GM12891 (cell line): Measurements from ENCODE around the gene FBXO40. TPM values are rescaled to one million over a fixed set of nuclear protein-coding genes. Genes with fewer than 3 reads are reported as not detected.

ENCODE experiments used
- DNase-seq: peaks from one replicate; pipeline ENCODE4 v3.0.0; 2011; ENCODE audit warnings: low spot score; ENCODE audit not compliant: insufficient read length
- FAIRE-seq: peaks from 2 replicates; lab custom pipeline; 2011; peaks lifted over from hg19 to GRCh38; lab: Jason Lieb, UNC
- PAX5 ChIP-seq: IDR thresholded peaks from 2 replicates; pipeline ENCODE4 v1.6.1; 2011; ENCODE audit warnings: low read length, moderate library complexity, mild to moderate bottlenecking; ENCODE audit not compliant: insufficient read depth, severe bottlenecking
- POLR2A ChIP-seq: IDR thresholded peaks from 2 replicates; pipeline ENCODE4 v1.6.1; 2011; ENCODE audit warnings: low read depth, low read length, control low read depth
- POLR2AphosphoS5 ChIP-seq: IDR thresholded peaks from 2 replicates; pipeline ENCODE4 v1.6.1; 2011; ENCODE audit warnings: low read depth, low read length, control low read depth
- POU2F2 ChIP-seq: IDR thresholded peaks from 2 replicates; pipeline ENCODE4 v1.6.1; 2011; ENCODE audit warnings: low read depth, mild to moderate bottlenecking, control low read depth, low read length, moderate library complexity
- SPI1 ChIP-seq: IDR thresholded peaks from 2 replicates; pipeline ENCODE4 v1.6.1; 2011; ENCODE audit warnings: low read depth, low read length, control low read depth
- TAF1 ChIP-seq: IDR thresholded peaks from 2 replicates; pipeline ENCODE4 v1.6.1; 2011; ENCODE audit warnings: low read depth, low read length, control low read depth
- polyA plus RNA-seq: library from polyadenylated mRNA; unstranded; fragments of >200 nt; gene quantifications from one replicate; pipeline ENCODE4 v1.2.1, GENCODE V29; 2012; ENCODE audit warnings: low read depth, missing spikeins, inconsistent platforms; ENCODE audit not compliant: missing spikeins

Gene FBXO40, protein sequence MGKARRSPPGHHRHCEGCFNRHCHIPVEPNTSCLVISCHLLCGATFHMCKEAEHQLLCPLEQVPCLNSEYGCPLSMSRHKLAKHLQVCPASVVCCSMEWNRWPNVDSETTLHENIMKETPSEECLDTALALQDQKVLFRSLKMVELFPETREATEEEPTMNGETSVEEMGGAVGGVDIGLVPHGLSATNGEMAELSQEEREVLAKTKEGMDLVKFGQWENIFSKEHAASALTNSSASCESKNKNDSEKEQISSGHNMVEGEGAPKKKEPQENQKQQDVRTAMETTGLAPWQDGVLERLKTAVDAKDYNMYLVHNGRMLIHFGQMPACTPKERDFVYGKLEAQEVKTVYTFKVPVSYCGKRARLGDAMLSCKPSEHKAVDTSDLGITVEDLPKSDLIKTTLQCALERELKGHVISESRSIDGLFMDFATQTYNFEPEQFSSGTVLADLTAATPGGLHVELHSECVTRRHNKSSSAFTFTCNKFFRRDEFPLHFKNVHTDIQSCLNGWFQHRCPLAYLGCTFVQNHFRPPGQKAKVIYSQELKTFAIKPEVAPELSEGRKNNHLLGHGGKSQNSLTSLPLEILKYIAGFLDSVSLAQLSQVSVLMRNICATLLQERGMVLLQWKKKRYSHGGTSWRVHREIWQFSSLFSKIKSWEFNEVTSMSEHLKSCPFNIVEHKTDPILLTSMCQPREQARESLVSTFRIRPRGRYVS
- 0.10 TPM for polyA plus RNA-seq

- no peak for DNase-seq
- TF ChIP-seq SPI1: no peak
- no peak for TF ChIP-seq POLR2AphosphoS5
- TF ChIP-seq POLR2A: no peak
- TF ChIP-seq TAF1: no peak
- no peak for TF ChIP-seq POU2F2
- peak; percentile 70 for FAIRE-seq
These were observed at the start of gene FBXO40 for GRCh38 chr3:121592856-121593702. Gene FBXO40, plus strand, starts transcription at chr3:121593379. Its CDS starts 27,197 bp downstream, at chr3:121620576.

- DNase-seq: no peak
- no peak for FAIRE-seq
- TF ChIP-seq POLR2A (no peak), POLR2AphosphoS5 (no peak), TAF1 (no peak)
These were observed 48.1 kb upstream of the FBXO40 start for GRCh38 chr3:121545049-121545573.

GRCh38 chr3:121545574-121546455 lies 47.4 kb upstream of the FBXO40 start, which contains the start of gene POLQ:
Gene POLQ, minus strand, starts transcription at chr3:121545988. Its CDS starts 111 bp downstream, at chr3:121545877.
- peak; percentile 89 for FAIRE-seq
- TF ChIP-seq POU2F2 (no peak; the same call in 1 of the 2 replicates), POLR2AphosphoS5 (peak; percentile 56; the same call in 1 of the 2 replicates), POLR2A (peak; percentile 75; the same call in 1 of the 2 replicates), PAX5 (no peak), SPI1 (0 out of 2 replicates have a peak, but pooled peaks have one; percentile 19), TAF1 (no peak; the same call in 1 of the 2 replicates)
- DNase-seq: peak; percentile 71

GRCh38 chr3:121552379-121552778 lies 40.8 kb upstream of the FBXO40 start:
- FAIRE-seq: no peak
- DNase-seq: no peak
- TF ChIP-seq POLR2AphosphoS5 (no peak), PAX5 (no peak), POU2F2 (no peak)

- FAIRE-seq: no peak
- DNase-seq: no peak
- TF ChIP-seq POU2F2 (no peak), PAX5 (no peak), POLR2A (no peak), SPI1 (no peak)
These were observed 40.4 kb upstream of the FBXO40 start for GRCh38 chr3:121552797-121553196.

DNA sequence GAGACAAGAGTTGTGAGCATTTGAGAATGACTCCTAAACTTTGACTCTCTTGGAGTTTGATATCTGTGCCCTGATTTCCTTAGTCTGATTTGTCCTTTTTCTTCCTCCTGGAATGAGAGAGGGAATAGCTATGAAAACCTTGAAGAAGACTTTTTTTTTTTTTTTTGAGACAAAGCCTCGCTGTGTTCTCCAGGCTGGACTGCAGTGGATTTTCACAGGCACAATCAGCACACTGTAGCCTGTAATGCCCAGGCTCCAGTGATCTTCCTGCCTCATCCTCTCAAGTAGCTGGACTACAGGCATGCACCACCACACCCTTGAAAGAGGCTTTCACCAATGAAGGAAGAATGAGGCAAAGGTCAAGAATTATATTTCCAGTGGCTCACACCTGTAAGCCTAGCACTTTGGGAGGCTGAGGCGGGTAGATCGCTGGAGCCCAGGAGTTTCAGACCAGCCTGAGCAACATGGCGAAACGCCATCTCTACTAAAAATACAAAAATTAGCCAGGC lies 35.7 kb upstream of the FBXO40 start:
- FAIRE-seq (no peak), DNase-seq (no peak)
- TF ChIP-seq TAF1: no peak
- TF ChIP-seq POLR2A: no peak
- no peak for TF ChIP-seq PAX5
- TF ChIP-seq POU2F2: no peak
- no peak for TF ChIP-seq SPI1
- TF ChIP-seq POLR2AphosphoS5: no peak

DNA sequence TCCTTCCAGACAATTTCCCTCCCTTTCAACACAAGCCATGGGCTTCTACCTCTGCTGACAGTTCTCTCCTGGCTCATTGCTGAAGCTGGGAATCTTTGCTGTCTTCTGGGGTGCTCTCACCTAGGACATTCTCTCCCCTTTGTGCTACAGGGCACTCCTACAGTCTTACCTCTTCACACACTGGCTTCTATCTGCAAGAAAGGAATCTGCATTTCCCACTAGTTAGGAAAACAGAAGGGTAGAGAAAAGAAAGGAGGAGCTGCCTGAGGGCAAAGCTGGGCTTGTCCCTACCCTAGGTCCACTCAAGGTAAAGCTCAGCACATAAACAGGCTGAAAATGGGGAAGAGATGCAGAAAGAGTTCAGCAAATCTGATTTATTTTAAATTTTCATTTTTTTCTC lies 31.0 kb upstream of the FBXO40 start:
- no peak for DNase-seq
- FAIRE-seq: no peak

GRCh38 chr3:121566773-121567172 lies 26.4 kb upstream of the FBXO40 start:
- TF ChIP-seq PAX5: no peak
- no peak for TF ChIP-seq SPI1
- FAIRE-seq: no peak
- no peak for DNase-seq

More for the DNA sequence above, 31.0 kb upstream of the FBXO40 start:
- TF ChIP-seq POLR2A (no peak), POLR2AphosphoS5 (no peak), TAF1 (no peak), PAX5 (no peak), SPI1 (no peak), POU2F2 (no peak)
